Mammary epithelial cell (primary cell): Measurements from ENCODE around the gene TECPR2.

Source experiments
- EZH2 ChIP-seq: IDR thresholded peaks from 2 replicates; pipeline ENCODE4 v1.6.1; 2012; ENCODE audit warnings: low read length, inconsistent platforms, borderline replicate concordance
- TF ChIP-seq, protein P1 (sequence below), 2 donors: IDR thresholded peaks in 1 of 2; conservative IDR thresholded peaks in 1 of 2; 2 replicates each; pipeline ENCODE4 v1.5.1; 2011 to 2012; ENCODE audit warnings: inconsistent platforms in 2 of 2, low read length in 2 of 2, mild to moderate bottlenecking in 2 of 2, control low read depth in 1 of 2, low read depth in 1 of 2; ENCODE audit not compliant: insufficient read depth in 1 of 2; ENCODE audit errors: extremely low read depth in 1 of 2

DNA sequence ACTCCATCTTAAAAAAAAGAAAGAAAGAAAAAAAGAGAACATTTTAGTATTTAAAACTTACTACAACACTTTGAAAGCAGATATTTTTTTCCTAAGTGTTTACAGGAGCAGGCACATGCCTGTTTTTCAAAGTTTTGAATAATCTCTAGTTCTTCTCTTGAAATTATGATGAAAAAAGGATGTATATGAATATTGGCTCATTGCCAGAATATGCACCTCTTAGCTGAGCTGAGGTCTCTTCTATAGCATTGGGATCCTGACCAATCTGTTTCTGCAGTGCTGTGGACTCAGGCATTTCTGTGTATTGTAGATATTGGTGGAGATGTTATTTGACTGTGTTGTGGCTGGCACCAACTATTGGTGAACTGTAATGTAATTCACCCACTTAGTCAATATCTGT lies 15.0 kb downstream of the TECPR2 start:
- TF ChIP-seq, protein P1, sequence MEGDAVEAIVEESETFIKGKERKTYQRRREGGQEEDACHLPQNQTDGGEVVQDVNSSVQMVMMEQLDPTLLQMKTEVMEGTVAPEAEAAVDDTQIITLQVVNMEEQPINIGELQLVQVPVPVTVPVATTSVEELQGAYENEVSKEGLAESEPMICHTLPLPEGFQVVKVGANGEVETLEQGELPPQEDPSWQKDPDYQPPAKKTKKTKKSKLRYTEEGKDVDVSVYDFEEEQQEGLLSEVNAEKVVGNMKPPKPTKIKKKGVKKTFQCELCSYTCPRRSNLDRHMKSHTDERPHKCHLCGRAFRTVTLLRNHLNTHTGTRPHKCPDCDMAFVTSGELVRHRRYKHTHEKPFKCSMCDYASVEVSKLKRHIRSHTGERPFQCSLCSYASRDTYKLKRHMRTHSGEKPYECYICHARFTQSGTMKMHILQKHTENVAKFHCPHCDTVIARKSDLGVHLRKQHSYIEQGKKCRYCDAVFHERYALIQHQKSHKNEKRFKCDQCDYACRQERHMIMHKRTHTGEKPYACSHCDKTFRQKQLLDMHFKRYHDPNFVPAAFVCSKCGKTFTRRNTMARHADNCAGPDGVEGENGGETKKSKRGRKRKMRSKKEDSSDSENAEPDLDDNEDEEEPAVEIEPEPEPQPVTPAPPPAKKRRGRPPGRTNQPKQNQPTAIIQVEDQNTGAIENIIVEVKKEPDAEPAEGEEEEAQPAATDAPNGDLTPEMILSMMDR (conservative IDR thresholded peaks at IDR 0.05 in 1 of 2, IDR thresholded peaks at IDR 0.05 in 1 of 2; ENCODE audit: extremely low read depth in 1 of 2, insufficient read depth in 1 of 2, low read depth in 1 of 2, low read length in 2 of 2) = no peak
- no peak for TF ChIP-seq EZH2
